VCaP (cell line): Measurements from ENCODE around the gene KRT16.
"Not testable (repeated sequence)": the region's sequence is repeated elsewhere in the genome, so short reads cannot be mapped to it uniquely, and the experiment has no call there.

Source experiments
- H3K27ac ChIP-seq: fragments of 450-650 bp; 2 replicates; pipeline ENCODE4 v1.5.1; 2017
- CTCF ChIP-seq: fragments of 450-650 bp; conservative IDR thresholded peaks from 2 replicates; pipeline ENCODE4 v1.5.1; 2017; ENCODE audit warnings: mild to moderate bottlenecking, moderate library complexity

KRT16 gene

GRCh38 chr17:41579484-41580243 lies 32.9 kb downstream of the KRT16 start:
- H3K27ac ChIP-seq, result no peak overlapping the region
- TF ChIP-seq CTCF, result peak; percentile 71

GRCh38 chr17:41578971-41579370 lies 33.6 kb downstream of the KRT16 start:
- no peak for TF ChIP-seq CTCF
- no peak overlapping the region for H3K27ac ChIP-seq

- H3K27ac ChIP-seq, result no peak overlapping the region
- no peak for TF ChIP-seq CTCF
Measured at GRCh38 chr17:41578538-41578937, 34.0 kb downstream of the KRT16 start.

- H3K27ac ChIP-seq, result not testable (repeated sequence)
Measured at GRCh38 chr17:41576740-41577139, 35.8 kb downstream of the KRT16 start.

- H3K27ac ChIP-seq, result no peak overlapping the region
- no peak for TF ChIP-seq CTCF
Measured at GRCh38 chr17:41575336-41575735, 37.2 kb downstream of the KRT16 start.

- TF ChIP-seq CTCF, result no peak
Measured at GRCh38 chr17:41571561-41572434, 40.8 kb downstream of the KRT16 start, which contains the start of gene KRT9. Gene KRT9, minus strand, starts transcription at chr17:41572059. Its CDS starts 67 bp downstream, at chr17:41571992.

GRCh38 chr17:41567317-41567716 lies 45.2 kb downstream of the KRT16 start:
- no peak for TF ChIP-seq CTCF
- H3K27ac ChIP-seq, result no peak overlapping the region

More at GRCh38 chr17:41571561-41572434, 40.8 kb downstream of the KRT16 start, which contains the start of gene KRT9:
- no peak within 1 kb of the TSS for H3K27ac ChIP-seq

GRCh38 chr17:41565338-41565737 lies 47.2 kb downstream of the KRT16 start:
- TF ChIP-seq CTCF, result no peak
- no peak overlapping the region for H3K27ac ChIP-seq
